HuH-7 (cell line): ENCODE measurements around the gene ELOVL3.
"Not testable (repeated sequence)": the region's sequence is repeated elsewhere in the genome, so short reads cannot be mapped to it uniquely, and the experiment has no call there.

Experiments used
- DNase-seq: peaks from one replicate; pipeline ENCODE4 v3.0.0; 2011; ENCODE audit warnings: low spot score

ELOVL3 gene

DNA sequence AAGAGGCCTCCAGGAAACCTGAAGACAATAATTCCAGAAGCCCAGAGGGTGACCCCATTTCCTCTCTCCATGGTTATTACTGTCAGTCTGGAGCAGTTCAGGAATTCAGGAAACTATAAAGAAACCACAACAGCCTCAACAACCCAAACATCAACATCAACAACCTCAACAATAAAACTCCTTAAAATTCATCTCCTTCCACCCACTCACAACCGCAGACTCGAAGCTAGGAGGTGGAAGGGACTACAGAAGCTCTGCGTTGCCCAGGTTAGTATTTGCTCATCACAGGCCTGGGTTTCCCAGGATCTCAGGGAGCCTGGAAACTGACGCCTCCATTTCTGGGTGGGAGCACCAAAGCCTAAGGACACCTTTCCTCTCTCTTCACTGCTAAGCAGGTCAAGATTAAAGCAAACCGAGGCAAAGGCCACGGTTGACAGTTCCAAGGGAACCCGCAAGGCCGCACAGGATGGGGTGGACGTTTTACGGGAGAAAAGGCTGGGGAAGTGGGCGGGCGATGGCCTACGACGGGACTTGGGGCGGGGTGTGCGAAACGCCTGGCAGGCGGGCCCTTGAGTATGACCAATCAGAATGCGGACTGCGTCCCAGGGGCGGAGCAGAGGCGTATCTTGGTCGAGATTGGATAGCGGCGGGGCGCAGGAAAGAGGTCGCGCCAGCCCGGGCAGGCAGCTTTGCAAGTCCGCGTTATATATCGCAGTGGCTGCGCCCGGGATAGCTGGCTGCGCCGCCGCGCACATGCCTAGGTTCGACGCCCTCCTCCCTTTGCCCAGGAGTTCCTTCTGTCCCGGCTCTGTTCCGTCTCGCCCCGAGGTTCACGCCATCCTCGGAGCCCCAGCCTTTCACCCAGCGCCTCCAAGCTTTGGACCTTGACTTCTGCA lies at the start of gene ELOVL3:
TSS of gene ELOVL3 (plus strand) at position 654 of the 896 bp plus-strand sequence. CDS start 250 bp downstream, outside the sequence.
- DNase-seq = peak; percentile 96

DNA sequence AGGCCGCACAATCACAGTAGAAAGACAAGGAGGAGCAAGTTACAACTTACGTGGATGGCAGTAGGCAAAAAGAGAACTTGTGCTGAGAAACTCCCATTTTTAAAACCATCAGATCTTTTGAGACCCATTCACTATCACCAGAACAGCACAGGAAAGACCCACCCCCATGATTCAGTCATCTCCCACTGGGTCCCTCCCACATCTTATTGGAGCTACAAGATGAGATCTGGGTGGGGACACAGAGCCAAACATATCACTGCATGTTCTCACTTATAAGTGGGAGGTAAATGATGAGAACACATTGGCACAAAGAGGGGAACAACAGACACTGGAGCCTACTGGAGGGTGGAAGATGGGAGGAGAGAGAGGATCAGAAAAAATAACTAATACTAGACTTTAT lies 41.5 kb upstream of the ELOVL3 start:
- DNase-seq = no peak

- DNase-seq = no peak
These were observed 40.8 kb upstream of the ELOVL3 start for GRCh38 chr10:102185272-102185671.

GRCh38 chr10:102185811-102186527 lies 40.1 kb upstream of the ELOVL3 start:
- no peak for DNase-seq

DNA sequence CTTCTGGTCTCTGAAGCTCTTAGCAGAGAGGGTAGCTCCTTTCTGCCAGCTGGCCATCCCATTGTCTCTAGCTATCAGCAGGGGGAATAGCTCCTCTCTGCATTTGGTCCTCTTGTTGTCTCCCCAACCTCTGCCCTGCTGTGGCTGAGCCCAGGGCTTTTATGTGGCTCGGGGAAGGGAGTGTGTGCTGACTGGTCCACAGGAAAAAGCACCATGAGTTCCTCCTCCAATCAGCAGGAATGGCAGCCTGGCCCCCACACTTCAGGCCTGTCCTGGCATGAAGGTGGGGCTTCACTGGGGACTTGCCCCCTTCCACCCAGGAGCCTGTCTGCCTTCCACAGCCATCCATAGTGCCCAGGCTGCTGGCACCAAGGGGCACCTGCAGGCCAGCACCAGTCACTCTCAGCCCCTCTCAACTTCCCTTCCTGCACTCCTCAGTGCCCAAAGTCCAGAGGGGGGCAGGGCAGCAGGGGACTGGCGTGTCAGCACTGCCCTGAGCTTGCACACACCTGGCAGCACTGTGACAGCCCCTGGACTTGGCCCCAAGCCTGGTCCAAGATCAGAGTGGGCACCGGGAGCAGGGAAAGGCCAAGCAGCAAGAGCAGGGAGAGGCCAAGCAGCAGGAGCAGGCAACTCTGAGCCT lies 37.7 kb upstream of the ELOVL3 start:
- DNase-seq = no peak

DNA sequence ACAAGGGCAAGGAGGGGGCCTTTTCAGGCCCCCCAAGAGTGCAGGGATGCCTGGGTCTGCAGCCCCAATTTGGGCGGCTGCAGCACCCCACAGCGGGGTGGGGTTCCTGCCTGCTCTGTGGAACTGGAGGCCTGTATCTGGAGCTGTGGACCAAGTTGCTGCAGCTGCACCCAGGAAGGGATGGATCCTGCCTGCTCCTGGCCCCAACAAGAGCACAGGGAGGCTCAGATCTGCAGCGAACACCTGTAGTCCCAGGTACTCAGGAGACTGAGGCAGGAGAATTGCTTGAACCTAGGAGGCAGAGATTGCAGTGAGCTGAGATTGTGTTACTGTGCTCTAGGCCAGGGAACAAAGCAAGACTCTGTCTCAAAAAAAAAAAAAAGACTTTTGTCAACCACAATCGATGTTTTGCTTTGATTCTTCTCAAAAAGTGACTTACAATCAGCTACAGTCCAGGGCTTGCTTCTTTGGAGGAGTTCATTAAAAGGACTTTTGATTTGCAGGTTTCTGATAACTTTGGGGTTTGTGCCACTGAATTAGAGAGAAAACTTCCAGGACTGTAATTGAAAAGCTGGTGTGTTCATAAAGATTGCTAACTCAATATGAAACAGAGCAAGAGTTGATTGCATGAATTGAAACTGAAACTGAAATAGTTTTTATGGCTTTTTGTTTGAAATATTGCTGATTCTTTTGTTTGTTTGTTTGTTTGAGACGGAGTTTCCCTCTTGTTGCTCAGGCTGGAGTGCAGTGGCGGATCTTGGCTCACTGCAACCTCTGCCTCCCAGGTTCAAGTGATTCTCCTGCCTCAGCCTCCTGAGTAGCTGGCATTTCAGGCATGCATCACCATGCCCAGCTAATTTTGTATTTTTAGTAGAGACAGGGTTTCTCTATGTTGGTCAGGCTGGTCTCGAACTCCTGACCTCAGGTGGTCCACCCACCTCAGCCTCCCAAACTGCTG lies 36.9 kb upstream of the ELOVL3 start:
- DNase-seq = not testable (repeated sequence)

DNA sequence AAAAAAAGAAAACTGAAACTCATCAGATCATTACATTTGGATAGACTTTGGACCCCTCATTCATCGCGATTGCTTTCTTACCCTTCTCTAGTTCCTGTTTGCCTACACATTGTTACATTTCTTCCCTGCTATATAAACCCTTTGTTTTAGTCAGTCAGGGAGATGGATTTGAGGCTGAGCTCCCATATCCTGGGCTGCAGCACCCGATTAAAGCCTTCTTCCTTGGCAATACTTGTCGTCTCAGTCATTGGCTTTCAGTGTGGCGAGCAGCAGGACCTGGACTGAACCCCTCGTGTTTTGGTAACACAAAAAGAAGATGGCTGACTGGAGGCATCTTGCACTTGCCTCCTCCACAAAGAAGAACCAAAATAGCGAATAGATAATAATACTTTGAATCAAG lies 34.1 kb upstream of the ELOVL3 start:
- DNase-seq = no peak

- DNase-seq = no peak
These were observed 30.7 kb upstream of the ELOVL3 start for GRCh38 chr10:102195296-102195870.

GRCh38 chr10:102196893-102197292 lies 29.2 kb upstream of the ELOVL3 start:
- DNase-seq = no peak

- peak; percentile 70 for DNase-seq
These were observed 28.1 kb upstream of the ELOVL3 start for GRCh38 chr10:102198027-102198426.

DNA sequence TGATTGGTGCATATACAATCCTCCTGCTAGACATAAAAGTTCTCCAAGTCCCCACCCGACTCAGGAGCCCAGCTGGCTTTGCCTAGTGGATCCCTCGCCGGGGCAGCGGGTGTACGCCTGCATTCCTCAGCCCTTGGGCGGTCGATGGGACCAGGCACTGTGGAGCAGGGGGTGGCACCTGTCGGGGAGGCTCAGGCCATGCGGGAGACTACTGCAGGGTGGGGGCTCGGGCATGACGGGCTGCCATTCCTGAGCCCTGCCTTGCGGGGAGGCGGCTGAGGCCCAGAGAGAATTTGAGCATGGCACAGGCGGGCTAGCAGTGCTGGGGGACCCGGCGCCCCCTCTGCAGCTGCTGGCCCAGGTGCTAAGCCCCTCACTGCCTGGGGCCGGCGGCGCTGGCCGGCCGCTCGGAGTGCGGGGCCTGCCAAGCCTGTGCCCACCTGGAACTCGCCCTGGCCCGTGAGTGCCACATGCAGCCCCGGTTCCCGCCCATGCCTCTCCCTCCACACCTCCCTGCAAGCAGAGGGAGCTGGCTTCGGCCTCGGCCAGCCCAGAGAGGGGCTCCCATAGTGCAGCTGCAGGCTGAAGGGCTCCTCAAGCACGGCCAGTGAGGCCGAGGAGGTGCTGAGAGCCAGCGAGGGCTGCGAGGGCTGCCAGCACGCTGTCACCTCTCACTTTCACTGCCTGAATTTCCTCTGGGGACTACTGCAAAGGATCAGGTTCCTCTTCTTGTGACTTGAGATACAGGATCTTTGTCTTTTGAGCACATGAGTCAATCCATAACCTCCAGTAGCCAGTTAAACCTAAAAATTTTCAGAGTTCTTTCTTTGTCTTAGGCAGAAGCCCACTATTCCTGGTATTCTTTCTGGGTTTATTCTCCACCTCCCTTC lies 25.1 kb upstream of the ELOVL3 start:
- no peak for DNase-seq

GRCh38 chr10:102202386-102202785 lies 23.7 kb upstream of the ELOVL3 start:
- no peak for DNase-seq

DNA sequence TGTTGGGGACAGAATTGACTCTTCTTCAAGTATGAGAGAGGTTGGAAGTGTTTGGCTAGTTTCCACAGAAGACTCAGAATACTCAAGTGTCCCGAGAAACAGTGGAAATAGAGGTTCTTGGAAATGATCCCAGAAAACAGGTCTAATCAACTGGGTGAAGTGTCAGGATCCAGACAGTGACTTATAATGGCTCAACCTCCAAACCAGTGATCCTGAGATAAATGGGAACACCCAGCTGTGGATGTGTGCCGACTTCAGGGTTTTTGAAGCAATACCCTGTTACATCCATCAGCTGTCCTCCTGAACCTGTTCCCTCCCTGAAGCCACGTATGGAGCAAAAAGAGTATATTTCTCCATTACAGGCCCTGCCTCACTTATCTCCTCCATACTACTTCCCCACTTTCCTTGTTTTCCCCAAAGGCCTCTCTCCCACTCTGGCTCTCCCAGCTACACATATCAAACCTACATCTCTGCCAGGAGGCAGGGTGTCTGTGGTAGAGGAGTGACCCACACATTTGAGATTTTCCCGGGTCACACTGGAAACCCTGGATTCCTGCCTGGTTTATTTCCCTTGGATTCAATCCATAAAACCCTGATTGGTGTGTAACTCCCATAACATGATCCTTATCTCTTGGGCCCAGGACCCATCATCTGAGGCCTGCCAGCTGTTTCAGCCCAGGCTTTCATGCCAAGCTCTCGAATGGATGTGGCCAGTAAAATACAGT lies 17.6 kb upstream of the ELOVL3 start:
- no peak for DNase-seq

DNA sequence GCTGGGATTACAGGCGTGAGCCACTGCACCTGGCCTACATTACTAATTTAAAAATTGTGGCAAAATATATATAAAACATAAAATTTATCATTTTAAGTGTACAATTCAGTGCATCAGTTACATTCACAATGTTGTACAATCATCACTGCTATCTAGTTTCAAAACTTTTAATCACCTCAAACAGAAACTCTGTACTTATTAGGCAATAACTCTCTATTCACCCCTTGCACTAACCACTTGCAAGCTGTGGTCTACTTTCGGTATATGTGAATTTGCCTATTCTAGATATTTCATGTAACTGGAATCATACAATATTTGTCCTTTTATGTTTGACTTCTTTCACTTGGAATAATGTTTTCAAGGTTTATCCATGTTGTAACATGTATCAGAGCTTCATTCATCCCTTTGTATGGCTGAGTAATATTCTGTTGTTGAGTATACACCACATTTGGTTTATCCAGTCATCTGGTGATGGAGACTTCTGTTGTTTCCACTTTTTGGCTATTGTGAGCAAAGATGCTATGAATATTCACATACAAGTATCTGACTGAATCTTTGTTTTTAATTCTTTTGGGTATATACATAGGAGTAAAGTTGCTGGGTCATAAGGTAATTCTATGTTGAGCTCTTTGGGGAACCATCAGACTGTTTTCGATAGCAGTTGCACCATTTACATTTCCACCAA lies 14.3 kb upstream of the ELOVL3 start:
- no peak for DNase-seq

DNA sequence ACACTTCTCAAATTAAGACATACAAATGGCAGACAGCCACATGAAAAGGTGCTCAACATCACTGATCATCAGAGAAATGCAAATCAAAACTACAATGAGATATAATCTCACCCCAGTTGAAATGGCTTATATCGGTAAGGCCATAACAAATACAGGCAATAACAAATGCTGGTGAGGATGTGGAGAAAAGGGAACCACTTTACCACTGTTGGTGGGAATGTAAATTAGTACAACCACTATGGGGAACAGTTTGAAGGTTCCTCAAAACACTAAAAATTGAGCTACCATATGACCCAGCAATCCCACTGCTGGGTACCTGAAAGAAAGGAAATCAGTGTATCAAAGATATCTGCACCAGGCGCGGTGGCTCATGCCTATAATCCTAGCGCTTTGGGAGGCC lies 12.5 kb upstream of the ELOVL3 start:
- DNase-seq = not testable (repeated sequence)

DNA sequence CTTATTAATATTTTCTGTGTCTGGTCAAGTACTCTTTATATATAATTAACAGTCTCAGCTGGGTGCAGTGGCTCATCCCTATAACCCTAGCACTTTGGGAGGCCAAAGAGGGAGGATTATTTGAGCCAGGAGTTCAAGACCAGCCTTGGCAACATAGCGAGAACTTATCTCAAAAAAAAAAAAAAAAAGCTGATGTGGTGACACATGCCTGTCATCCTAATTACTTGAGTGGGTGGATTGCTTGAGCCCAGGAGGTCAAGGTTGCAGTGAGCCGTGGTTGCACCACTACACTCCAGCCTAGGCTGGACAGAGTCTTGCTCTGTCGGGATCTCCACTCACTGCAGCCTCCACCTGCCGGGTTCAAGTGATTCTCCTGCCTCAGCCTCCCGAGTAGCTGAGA lies 6.7 kb upstream of the ELOVL3 start:
- no peak for DNase-seq

- DNase-seq = no peak
These were observed 5.5 kb upstream of the ELOVL3 start for GRCh38 chr10:102220612-102221011.

- DNase-seq = no peak
These were observed 3.3 kb upstream of the ELOVL3 start for GRCh38 chr10:102222797-102223196.

DNA sequence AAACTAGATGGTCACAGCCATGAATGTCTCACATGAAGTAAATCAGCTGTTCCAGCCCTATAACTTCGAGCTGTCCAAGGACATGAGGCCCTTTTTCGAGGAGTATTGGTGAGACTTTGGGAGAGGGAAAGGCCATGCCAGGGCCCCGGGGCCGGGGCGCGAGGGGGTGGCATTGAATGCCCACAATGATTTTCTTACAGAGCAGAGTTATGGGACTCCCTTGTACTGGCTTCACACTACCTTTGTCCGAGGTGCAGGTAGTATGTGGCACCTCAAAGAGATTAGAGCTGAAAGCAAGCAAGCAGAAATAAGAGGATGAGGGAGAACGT lies 407 bp downstream of the ELOVL3 start:
- no peak for DNase-seq
